ENCODE results near the gene LGR6.
"Not testable (repeated sequence)": the region's sequence is repeated elsewhere in the genome, so short reads cannot be mapped to it uniquely, and the experiment has no call there.

LGR6 gene

GRCh38 chr1:202160377-202160940 is 33.1 kb upstream of the LGR6 start, which contains the start of gene PTPN7:
Gene PTPN7, minus strand, starts transcription at chr1:202160602. Its CDS starts 1,200 bp downstream, at chr1:202159402.
- DNase-seq, result no peak

- no peak for DNase-seq
Observed at GRCh38 chr1:202161151-202162046, 32.2 kb upstream of the LGR6 start.

- DNase-seq, result no peak
Observed at GRCh38 chr1:202162047-202162417, 31.6 kb upstream of the LGR6 start.

- no peak for DNase-seq
Observed at GRCh38 chr1:202162418-202163280, 30.9 kb upstream of the LGR6 start.

GRCh38 chr1:202163281-202164270 is 30.0 kb upstream of the LGR6 start:
- DNase-seq, result no peak

- no peak for DNase-seq
Observed at GRCh38 chr1:202164271-202165037, 29.1 kb upstream of the LGR6 start.

- DNase-seq, result no peak
Observed at GRCh38 chr1:202165267-202165941, 28.2 kb upstream of the LGR6 start.

- no peak for DNase-seq
Observed at GRCh38 chr1:202165942-202166843, 27.4 kb upstream of the LGR6 start.

GRCh38 chr1:202167054-202167453 is 26.5 kb upstream of the LGR6 start:
- DNase-seq, result not testable (repeated sequence)

GRCh38 chr1:202167708-202168415 is 25.7 kb upstream of the LGR6 start:
- DNase-seq, result no peak

GRCh38 chr1:202168861-202169260 is 24.7 kb upstream of the LGR6 start:
- no peak for DNase-seq

GRCh38 chr1:202170726-202171125 is 22.9 kb upstream of the LGR6 start:
- DNase-seq, result no peak

- DNase-seq, result no peak
Observed at GRCh38 chr1:202171292-202172014, 22.1 kb upstream of the LGR6 start.

- no peak for DNase-seq
Observed at GRCh38 chr1:202172015-202172355, 21.6 kb upstream of the LGR6 start.

- no peak for DNase-seq
Observed at GRCh38 chr1:202173993-202174392, 19.6 kb upstream of the LGR6 start.

GRCh38 chr1:202176949-202177927 is 16.4 kb upstream of the LGR6 start:
- DNase-seq, result no peak
